ENCODE results near the gene DIPK1C. TPM values are rescaled to one million over a fixed set of nuclear protein-coding genes. Genes with fewer than 3 reads are reported as not detected.

DIPK1C gene
- total and polyA plus RNA-seq, 2 of the 4 experiments (the other 2 are of a cell fraction): not detected

GRCh38 chr18:74411475-74411874 is 45.6 kb downstream of the DIPK1C start:
- H3K79me1 ChIP-seq (ENCODE audit: low read depth in 1 of 2, low read length in 2 of 2): no peaks in the 10 kb centered on the region
- no peak overlapping the region for H4K91ac ChIP-seq (ENCODE audit: insufficient read depth, low read depth, low read length)
- ATAC-seq (ENCODE audit: low read depth): no peak
- WGBS, 2 experiments (ENCODE audit: extremely low coverage in 2 of 2, insufficient read length in 1 of 2): 74% methylated on average over 4 of the region's 9 CpGs; no CpG with 5 or more reads in 1 of the 2 experiments
- H3K36me3 ChIP-seq (ENCODE audit: control insufficient read depth, insufficient read depth, low read length): no peaks in the 10 kb centered on the region
- no peak overlapping the region for H3K18ac ChIP-seq (ENCODE audit: low read depth, low read length)
- intact Hi-C loops (cut with micrococcal nuclease) (no loop called here), in situ Hi-C loops (cut with MboI; ENCODE audit: low sequenced_read_pairs) (no loop called here), dilution Hi-C loops (cut with HindIII; ENCODE audit: low sequenced_read_pairs, unreplicated experiment) (no loop called here)
- H2BK15ac ChIP-seq (ENCODE audit: low read depth, low read length): no peak overlapping the region
- no peak overlapping the region for H3K14ac ChIP-seq (replicated peaks; ENCODE audit: low read depth, low read length)
- H3K27me3 ChIP-seq (ENCODE audit: control insufficient read depth, insufficient read depth, low read length): peaks cover 39% of the 10 kb centered on the region
- no peak overlapping the region for H2BK120ac ChIP-seq (ENCODE audit: low read depth, low read length)
- no peaks in the 10 kb centered on the region for H3K4me1 ChIP-seq (ENCODE audit: control insufficient read depth, insufficient read depth, low read length)
- POLR2A ChIA-PET (ENCODE audit: unreplicated experiment): no interaction called here
- H4K5ac ChIP-seq (ENCODE audit: low read depth, low read length): no peak overlapping the region
- DNase-seq: no peak
- H4K8ac ChIP-seq (ENCODE audit: low read depth in 2 of 2, low read length in 2 of 2): no peak overlapping the region
- peak overlapping the region; percentile 33 for H2AFZ ChIP-seq (replicated peaks; ENCODE audit: low read length, poor library complexity)
- H3K4me3 ChIP-seq (ENCODE audit: insufficient read depth, low read depth, low read length): no peak overlapping the region
- no peak overlapping the region for H2BK20ac ChIP-seq (ENCODE audit: low read depth, low read length)
- H3K4me2 ChIP-seq (ENCODE audit: low read depth, low read length): no peak overlapping the region
- no peak overlapping the region for H3K23ac ChIP-seq (ENCODE audit: low read depth, low read length)
- no peak for TF ChIP-seq RCOR1 (IDR thresholded peaks at IDR 0.05; ENCODE audit: insufficient replicate concordance, low read length)
- no peak for TF ChIP-seq MAFK (IDR thresholded peaks at IDR 0.05; ENCODE audit: low read depth, low read length)
- TF ChIP-seq NFE2L2 (IDR thresholded peaks at IDR 0.05; ENCODE audit: low read depth, low read length): no peak
- no peak for TF ChIP-seq POLR2A (IDR thresholded peaks at IDR 0.05; ENCODE audit: low read depth, low read length)
- no peak for TF ChIP-seq MAZ (IDR thresholded peaks at IDR 0.05; ENCODE audit: borderline replicate concordance, low read depth, low read length)
- TF ChIP-seq CEBPB (IDR thresholded peaks at IDR 0.05; ENCODE audit: low read depth, low read length): no peak
- no peak for TF ChIP-seq RFX5 (IDR thresholded peaks at IDR 0.05; ENCODE audit: low read depth, low read length)
- no peak for TF ChIP-seq USF2 (IDR thresholded peaks at IDR 0.05; ENCODE audit: low read depth, low read length)
- no peak for TF ChIP-seq CHD1 (IDR thresholded peaks at IDR 0.05; ENCODE audit: low read depth, low read length)
- TF ChIP-seq ELK1 (IDR thresholded peaks at IDR 0.05; ENCODE audit: borderline replicate concordance, low read depth, low read length): no peak
- no peak for TF ChIP-seq FOS (IDR thresholded peaks at IDR 0.05; ENCODE audit: low read depth, low read length)
- no peak for TF ChIP-seq BHLHE40 (IDR thresholded peaks at IDR 0.05; ENCODE audit: low read depth, low read length)
- TF ChIP-seq SMC3 (IDR thresholded peaks at IDR 0.05; ENCODE audit: low read depth, low read length): no peak
- no peak for TF ChIP-seq MXI1 (IDR thresholded peaks at IDR 0.05; ENCODE audit: borderline replicate concordance, low read depth, low read length)
- H4K20me1 ChIP-seq (ENCODE audit: insufficient read depth, low read length): no peaks in the 10 kb centered on the region; the same call in 1 of the 2 replicates
- no peak overlapping the region for H3K27ac ChIP-seq (ENCODE audit: insufficient read depth, low read length)
- no peaks in the 10 kb centered on the region for H3K9me3 ChIP-seq (ENCODE audit: control insufficient read depth, insufficient read depth, low read length)
- CTCF ChIA-PET: no interaction called here
- no peak overlapping the region for H2AK9ac ChIP-seq (replicated peaks; ENCODE audit: low read depth, low read length, poor library complexity)
- H3K9ac ChIP-seq (ENCODE audit: low read depth, low read length): no peak overlapping the region
- H2AK5ac ChIP-seq (ENCODE audit: low read depth, low read length): no peak overlapping the region
- H2BK5ac ChIP-seq (ENCODE audit: low read depth, low read length, poor library complexity, severe bottlenecking): no peak overlapping the region
- no TSS peak for BruUV-seq (replicated peaks)
- H3K9me1 ChIP-seq (ENCODE audit: insufficient read depth, low read length): no peaks in the 10 kb centered on the region
- no peak overlapping the region for H3K4ac ChIP-seq (ENCODE audit: low read depth, low read length)
- no peak overlapping the region for H3K56ac ChIP-seq (ENCODE audit: extremely low read depth, insufficient read depth, low read length)

All from IMR-90 (cell line).